ENCODE measurements around the gene BCL11A.

DNA sequence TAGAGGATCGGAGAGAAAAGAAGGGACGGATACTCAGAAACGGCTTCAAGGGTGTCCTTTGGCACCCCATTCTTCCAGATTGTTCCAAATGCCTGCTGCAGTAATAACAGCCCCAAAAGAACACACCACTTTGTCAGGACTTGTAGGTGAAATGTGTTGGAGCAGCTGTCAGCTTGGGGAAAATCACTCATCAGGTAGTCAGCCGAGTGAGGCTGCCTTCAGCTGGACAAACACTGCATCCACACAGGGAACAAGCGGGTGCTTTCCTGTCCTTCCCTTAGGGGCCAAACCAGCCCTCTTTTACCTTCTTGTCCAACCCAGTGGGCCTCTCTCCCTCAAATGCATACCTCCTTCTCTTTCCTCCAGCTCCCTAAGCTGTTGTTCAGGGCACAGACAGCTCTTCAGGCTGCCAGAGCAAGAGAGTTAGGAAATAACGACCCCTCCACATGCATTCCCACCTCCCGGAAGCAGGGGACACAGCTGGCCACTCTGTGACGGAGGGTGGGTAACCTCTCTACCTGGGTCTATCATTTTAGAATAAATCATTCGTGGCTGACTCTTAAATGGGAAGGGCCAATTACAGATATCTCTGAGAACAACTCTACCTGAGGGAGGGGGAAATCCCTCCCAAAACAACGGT is 48.1 kb downstream of the BCL11A start:
- TF ChIP-seq ISL1 (CRISPR knock-in tag; IDR thresholded peaks at IDR 0.05), result no peak
- TF ChIP-seq ARNTL (CRISPR knock-in tag; IDR thresholded peaks at IDR 0.05; ENCODE audit: borderline replicate concordance, low read depth), result no peak
- no peak for TF ChIP-seq SNAI2 (CRISPR knock-in tag; IDR thresholded peaks at IDR 0.05)
- TF ChIP-seq ZNF565 (CRISPR knock-in tag; conservative IDR thresholded peaks at IDR 0.05; ENCODE audit: low read depth), result no peak
- TF ChIP-seq TOX (CRISPR knock-in tag; IDR thresholded peaks at IDR 0.05; ENCODE audit: borderline replicate concordance), result no peak
- TF ChIP-seq, protein P1, sequence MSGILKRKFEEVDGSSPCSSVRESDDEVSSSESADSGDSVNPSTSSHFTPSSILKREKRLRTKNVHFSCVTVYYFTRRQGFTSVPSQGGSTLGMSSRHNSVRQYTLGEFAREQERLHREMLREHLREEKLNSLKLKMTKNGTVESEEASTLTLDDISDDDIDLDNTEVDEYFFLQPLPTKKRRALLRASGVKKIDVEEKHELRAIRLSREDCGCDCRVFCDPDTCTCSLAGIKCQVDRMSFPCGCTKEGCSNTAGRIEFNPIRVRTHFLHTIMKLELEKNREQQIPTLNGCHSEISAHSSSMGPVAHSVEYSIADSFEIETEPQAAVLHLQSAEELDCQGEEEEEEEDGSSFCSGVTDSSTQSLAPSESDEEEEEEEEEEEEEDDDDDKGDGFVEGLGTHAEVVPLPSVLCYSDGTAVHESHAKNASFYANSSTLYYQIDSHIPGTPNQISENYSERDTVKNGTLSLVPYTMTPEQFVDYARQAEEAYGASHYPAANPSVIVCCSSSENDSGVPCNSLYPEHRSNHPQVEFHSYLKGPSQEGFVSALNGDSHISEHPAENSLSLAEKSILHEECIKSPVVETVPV (CRISPR knock-in tag; IDR thresholded peaks at IDR 0.05), result no peak
- TF ChIP-seq, protein P2, sequence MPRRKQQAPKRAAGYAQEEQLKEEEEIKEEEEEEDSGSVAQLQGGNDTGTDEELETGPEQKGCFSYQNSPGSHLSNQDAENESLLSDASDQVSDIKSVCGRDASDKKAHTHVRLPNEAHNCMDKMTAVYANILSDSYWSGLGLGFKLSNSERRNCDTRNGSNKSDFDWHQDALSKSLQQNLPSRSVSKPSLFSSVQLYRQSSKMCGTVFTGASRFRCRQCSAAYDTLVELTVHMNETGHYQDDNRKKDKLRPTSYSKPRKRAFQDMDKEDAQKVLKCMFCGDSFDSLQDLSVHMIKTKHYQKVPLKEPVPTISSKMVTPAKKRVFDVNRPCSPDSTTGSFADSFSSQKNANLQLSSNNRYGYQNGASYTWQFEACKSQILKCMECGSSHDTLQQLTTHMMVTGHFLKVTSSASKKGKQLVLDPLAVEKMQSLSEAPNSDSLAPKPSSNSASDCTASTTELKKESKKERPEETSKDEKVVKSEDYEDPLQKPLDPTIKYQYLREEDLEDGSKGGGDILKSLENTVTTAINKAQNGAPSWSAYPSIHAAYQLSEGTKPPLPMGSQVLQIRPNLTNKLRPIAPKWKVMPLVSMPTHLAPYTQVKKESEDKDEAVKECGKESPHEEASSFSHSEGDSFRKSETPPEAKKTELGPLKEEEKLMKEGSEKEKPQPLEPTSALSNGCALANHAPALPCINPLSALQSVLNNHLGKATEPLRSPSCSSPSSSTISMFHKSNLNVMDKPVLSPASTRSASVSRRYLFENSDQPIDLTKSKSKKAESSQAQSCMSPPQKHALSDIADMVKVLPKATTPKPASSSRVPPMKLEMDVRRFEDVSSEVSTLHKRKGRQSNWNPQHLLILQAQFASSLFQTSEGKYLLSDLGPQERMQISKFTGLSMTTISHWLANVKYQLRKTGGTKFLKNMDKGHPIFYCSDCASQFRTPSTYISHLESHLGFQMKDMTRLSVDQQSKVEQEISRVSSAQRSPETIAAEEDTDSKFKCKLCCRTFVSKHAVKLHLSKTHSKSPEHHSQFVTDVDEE (CRISPR knock-in tag; IDR thresholded peaks at IDR 0.05), result no peak
- TF ChIP-seq PPARA (CRISPR knock-in tag; IDR thresholded peaks at IDR 0.05; ENCODE audit: borderline replicate concordance), result no peak
- TF ChIP-seq ZNF70 (CRISPR knock-in tag; IDR thresholded peaks at IDR 0.05), result no peak
- TF ChIP-seq GLIS3 (CRISPR knock-in tag; IDR thresholded peaks at IDR 0.05), result no peak
- TF ChIP-seq, protein P3, sequence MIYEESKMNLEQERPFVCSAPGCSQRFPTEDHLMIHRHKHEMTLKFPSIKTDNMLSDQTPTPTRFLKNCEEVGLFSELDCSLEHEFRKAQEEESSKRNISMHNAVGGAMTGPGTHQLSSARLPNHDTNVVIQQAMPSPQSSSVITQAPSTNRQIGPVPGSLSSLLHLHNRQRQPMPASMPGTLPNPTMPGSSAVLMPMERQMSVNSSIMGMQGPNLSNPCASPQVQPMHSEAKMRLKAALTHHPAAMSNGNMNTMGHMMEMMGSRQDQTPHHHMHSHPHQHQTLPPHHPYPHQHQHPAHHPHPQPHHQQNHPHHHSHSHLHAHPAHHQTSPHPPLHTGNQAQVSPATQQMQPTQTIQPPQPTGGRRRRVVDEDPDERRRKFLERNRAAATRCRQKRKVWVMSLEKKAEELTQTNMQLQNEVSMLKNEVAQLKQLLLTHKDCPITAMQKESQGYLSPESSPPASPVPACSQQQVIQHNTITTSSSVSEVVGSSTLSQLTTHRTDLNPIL (CRISPR knock-in tag; IDR thresholded peaks at IDR 0.05; ENCODE audit: low read depth), result no peak
- no peak for TF ChIP-seq ZFP30 (CRISPR knock-in tag; IDR thresholded peaks at IDR 0.05)
- TF ChIP-seq ESRRG (CRISPR knock-in tag; IDR thresholded peaks at IDR 0.05), result no peak
- TF ChIP-seq CSDC2 (CRISPR knock-in tag; IDR thresholded peaks at IDR 0.05), result no peak

Data from SK-N-SH treated with all-trans-retinoic acid at 6 μM for 48 hours (cell line).